Measurements from ENCODE around the gene ATG2B.

Gene ATG2B

GRCh38 chr14:96309133-96309895, 53.8 kb downstream of the ATG2B start:
- no peak for DNase-seq (ENCODE audit: low read depth in 1 of 2, low spot score in 1 of 2)

GRCh38 chr14:96307434-96307833, 55.7 kb downstream of the ATG2B start:
- no peak for DNase-seq (ENCODE audit: low read depth in 1 of 2, low spot score in 1 of 2)

DNA sequence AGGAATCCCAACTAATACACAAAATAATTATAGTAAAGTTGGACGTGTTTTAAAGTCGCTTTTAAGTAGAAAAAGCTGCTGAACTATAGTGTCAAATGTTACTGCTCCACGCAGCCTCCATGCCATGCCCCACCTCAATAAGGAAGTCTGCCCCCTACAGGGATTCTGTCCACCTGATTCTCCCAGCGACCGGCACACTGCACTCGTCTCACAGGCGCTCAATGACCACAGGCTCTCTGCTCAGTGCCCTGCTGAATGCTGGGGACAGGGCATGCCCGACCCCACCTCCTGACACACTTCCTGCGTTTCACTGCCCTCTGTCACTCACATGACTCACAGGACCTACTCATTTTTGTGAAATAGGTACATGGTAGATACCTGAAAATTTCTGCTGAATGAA, 58.2 kb downstream of the ATG2B start:
- no peak for DNase-seq (ENCODE audit: low read depth in 1 of 2, low spot score in 1 of 2)

GRCh38 chr14:96303981-96304380, 59.2 kb downstream of the ATG2B start:
- no peak for DNase-seq (ENCODE audit: low read depth in 1 of 2, low spot score in 1 of 2)

DNA sequence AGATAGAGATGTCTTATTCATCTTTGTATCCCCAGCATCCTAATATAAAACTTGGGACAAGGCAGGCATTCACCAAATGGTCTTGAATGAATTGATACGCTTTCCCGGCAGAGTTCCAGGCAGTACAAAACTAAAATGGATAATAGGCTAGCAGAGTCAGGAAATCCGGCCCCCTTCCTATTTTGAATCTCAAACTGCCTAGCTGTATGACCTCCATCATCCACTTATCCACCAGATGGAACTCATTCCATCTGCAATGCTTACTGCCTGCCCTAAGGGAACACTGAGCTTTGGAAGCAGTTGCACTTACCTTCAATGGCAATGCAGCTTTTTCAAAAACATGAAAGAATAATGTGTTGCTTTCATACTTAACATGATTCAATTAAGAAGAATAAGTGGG, 63.7 kb downstream of the ATG2B start:
- no peak for DNase-seq (ENCODE audit: low read depth in 1 of 2, low spot score in 1 of 2)

GRCh38 chr14:96297997-96298515, 65.1 kb downstream of the ATG2B start:
- DNase-seq (ENCODE audit: low read depth in 1 of 2, low spot score in 1 of 2): no peak

DNA sequence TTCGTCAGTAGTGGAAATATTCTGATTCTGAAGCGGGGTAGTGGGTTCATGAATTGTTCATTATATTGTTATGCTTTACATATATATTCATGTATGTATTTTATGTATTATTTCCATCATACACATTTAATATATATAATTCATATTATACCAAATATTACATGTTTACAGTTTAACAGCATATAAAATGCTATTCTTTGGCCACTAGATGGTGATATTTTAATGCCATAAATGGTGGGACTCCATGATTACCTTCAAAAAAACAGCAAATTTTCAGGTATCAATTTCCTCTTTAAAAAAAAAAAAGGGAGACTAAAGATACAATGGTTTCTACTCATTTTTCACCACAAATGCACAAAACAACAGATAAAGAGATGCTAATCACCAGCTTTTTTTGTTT, 66.1 kb downstream of the ATG2B start:
- no peak for DNase-seq (ENCODE audit: low read depth in 1 of 2, low spot score in 1 of 2)

- no peak for DNase-seq (ENCODE audit: low read depth in 1 of 2, low spot score in 1 of 2)
These were observed 68.9 kb downstream of the ATG2B start for GRCh38 chr14:96294246-96294645.

- DNase-seq (ENCODE audit: low read depth in 1 of 2, low spot score in 1 of 2): no peak
These were observed 75.3 kb downstream of the ATG2B start for GRCh38 chr14:96287856-96288255.

DNA sequence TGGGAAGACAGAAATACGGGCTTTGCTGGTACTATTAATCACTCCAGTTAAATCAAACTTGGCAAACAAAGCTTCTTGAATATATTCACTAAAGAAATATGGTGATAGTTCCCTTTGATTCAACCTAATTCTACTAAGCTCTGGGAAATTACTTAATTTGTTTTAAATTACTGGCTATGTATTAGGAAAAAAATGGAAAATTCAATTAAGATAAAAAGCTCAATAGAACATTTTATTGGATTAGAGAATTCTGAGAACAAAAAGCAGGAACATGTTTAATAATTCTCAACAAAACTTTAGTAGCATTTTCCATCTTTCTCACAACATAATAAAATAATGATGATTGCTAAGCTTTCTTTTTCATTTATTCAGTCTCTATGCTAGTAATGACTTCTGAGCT, 76.9 kb downstream of the ATG2B start:
- no peak for DNase-seq (ENCODE audit: low read depth in 1 of 2, low spot score in 1 of 2)

DNA sequence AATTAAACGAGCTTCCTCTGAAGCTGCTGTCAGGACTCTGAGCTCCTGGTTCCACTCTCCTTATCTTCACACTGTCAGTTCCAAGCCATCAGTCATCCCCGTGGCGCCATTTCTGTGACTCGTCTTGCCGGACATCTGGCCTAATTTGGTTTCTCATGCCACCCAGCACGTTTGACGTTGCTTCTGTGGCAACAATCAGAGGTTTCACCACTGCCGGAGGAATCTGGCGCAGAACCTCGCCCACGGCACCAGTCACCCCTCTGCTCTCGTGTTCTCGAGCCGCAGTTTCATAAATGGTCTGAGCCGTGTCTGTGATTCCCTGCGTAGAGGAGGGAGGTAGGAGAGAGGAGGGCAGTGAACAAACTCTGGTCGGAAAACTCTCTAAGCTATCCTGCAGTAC, 77.5 kb downstream of the ATG2B start:
- DNase-seq (ENCODE audit: low read depth in 1 of 2, low spot score in 1 of 2): no peak

DNA sequence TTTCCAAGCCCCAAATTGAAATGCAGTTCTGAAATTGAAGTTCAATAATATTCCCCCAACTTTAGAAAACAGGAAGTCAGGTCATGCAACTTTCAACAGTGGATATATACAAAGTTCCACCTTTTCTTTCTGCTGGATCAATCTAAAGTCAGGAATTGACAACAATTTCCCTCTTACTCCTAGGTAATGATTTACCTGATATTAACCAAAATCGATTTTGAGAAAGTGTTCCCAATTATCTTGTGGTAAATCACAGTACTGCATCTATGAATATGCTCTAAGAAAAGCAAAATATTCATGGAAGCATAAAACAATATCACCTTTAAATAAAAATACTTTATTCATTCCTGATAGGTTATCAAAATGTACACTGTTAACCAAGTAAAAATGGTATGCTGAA, 78.7 kb downstream of the ATG2B start:
- DNase-seq (ENCODE audit: low read depth in 1 of 2, low spot score in 1 of 2): no peak

GRCh38 chr14:96284008-96284407, 79.1 kb downstream of the ATG2B start:
- DNase-seq (ENCODE audit: low read depth in 1 of 2, low spot score in 1 of 2): no peak

- DNase-seq (ENCODE audit: low read depth in 1 of 2, low spot score in 1 of 2): no peak
These were observed 81.7 kb downstream of the ATG2B start for GRCh38 chr14:96281486-96281885.

DNA sequence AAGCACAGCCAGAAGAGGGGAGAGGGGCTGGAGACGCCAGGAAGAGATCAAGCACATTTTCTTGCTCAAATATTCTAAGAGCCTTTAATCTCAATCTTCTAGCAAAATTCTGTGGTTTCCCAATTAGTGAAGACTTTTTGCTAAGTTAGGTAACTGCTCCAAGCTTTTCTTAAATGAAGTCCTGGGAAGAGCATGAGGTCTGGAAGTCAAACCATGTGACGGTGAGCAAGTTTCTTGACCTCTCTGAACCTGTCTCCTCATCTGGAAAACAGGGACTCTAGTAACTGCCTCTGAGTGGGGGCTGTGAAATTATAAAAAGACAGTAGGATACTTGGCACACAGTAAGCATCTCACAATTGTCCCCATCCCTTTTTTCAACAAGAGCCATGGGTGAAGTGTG, 83.0 kb downstream of the ATG2B start:
- no peak for DNase-seq (ENCODE audit: low read depth in 1 of 2, low spot score in 1 of 2)

GRCh38 chr14:96279564-96279963, 83.6 kb downstream of the ATG2B start:
- no peak for DNase-seq (ENCODE audit: low read depth in 1 of 2, low spot score in 1 of 2)

DNA sequence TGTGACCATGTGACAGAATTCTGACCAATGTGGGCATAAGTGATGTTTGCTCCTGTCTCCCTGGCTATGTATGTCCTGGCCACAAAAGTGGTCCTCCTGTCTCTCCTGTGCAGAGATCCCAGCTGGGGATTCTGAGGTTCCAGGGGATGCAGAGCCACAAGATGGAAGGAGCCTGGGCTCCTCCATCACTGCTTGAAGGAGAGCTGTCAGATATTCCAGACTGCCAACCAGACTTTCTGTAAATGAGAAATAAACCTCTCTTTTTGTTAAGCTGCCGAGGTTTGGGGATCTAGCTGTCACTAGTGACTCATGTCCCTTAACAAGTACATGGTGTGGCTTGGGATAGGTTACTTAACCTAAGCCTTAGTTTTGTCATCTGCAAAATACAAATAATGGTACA, 85.3 kb downstream of the ATG2B start:
- DNase-seq (ENCODE audit: low read depth in 1 of 2, low spot score in 1 of 2): no peak

DNA sequence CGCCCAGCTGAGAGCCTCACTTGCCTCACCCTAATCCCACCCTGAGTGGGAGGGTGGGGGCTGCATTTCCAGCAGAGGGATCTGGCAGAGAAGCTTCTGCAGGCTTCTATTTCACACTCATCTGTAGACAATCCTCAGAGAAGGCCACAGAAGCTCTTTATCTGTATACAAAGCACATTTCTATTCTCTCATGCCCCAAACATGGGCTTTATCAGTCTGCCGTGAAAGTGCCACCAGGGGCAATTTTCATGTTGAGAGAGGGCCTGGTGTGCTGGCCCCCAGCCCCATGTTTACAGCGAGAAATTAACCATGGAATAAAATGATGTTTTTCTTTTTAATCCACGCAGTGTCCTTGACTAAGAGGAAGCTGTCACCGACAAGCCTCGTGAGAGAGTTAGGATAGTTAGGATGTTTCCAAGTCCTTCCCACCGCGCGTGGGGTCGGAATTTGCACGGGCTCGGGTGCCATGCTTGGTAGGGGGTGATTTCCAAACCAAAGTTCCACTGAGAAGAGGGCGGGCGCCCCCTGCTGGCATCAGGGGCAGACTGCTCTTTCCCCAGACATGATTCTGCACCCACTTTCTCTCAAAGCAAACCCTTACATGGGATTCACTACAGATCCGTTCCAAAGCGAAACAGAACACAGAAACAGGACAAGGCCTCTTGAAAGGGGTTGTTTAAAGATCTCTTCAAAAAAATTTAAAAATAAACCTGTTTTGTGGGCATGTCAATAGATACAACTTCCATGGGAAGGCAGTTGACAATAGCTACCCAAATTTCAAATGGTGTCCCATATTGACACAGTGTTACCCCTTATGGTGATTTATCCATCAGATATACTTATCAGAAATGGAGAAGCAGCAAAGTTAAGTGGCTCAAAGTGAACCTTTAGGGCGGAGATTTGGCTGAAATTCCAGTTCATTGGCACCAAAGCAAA, 87.7 kb downstream of the ATG2B start:
- peak; percentile 35 to 53 for DNase-seq (ENCODE audit: low read depth in 1 of 2, low spot score in 1 of 2)

- DNase-seq (ENCODE audit: low read depth in 1 of 2, low spot score in 1 of 2): no peak
These were observed 88.6 kb downstream of the ATG2B start for GRCh38 chr14:96274543-96274942.

- no peak for DNase-seq (ENCODE audit: low read depth in 1 of 2, low spot score in 1 of 2)
These were observed 89.0 kb downstream of the ATG2B start for GRCh38 chr14:96274122-96274521.

- no peak for DNase-seq (ENCODE audit: low read depth in 1 of 2, low spot score in 1 of 2)
These were observed 89.5 kb downstream of the ATG2B start for GRCh38 chr14:96273629-96274028.

Data from activated T-helper 1 cell treated with anti-CD3 and anti-CD28 coated beads, Interleukin-2, amount 50 U/mL, for 16 hours (primary cell).